Neural cell (in vitro differentiated cells): ENCODE results near the gene ATP9B. TPM values are rescaled to one million over a fixed set of nuclear protein-coding genes. Genes with fewer than 3 reads are reported as not detected.

Source experiments
- H2AFZ ChIP-seq: fragments of 200-600, 300-800 bp; sonication (generic), shearing (Covaris generic); 2 replicates; pipeline ENCODE4 v1.6.0; 2014; ENCODE audit warnings: low read depth, mild to moderate bottlenecking, antibody characterized with exemption, low read length, moderate library complexity
- H3F3A ChIP-seq: fragments of 200-600 bp; shearing (Covaris generic); 2 replicates; pipeline ENCODE4 v1.6.1; 2016; ENCODE audit warnings: mild to moderate bottlenecking, moderate library complexity, mixed read lengths, antibody characterized with exemption, low read length; ENCODE audit not compliant: insufficient read depth, poor library complexity, severe bottlenecking
- H3K27ac ChIP-seq: fragments of 200-600, 300-800 bp; sonication (generic), shearing (Covaris generic); 2 replicates; pipeline ENCODE4 v1.5.1; 2014; ENCODE audit warnings: mild to moderate bottlenecking, low read length, moderate library complexity
- H3K27me3 ChIP-seq: fragments of 300-800, 200-600 bp; sonication (generic), shearing (Covaris generic); 2 replicates; pipeline ENCODE4 v1.6.0; 2014; ENCODE audit warnings: mild to moderate bottlenecking, low read depth, low read length, moderate library complexity; ENCODE audit not compliant: insufficient read depth
- H3K36me3 ChIP-seq: fragments of 300-800, 200-600 bp; sonication (generic), shearing (Covaris generic); 2 replicates; pipeline ENCODE4 v1.5.1; 2014; ENCODE audit warnings: mild to moderate bottlenecking, antibody characterized with exemption, low read length, moderate library complexity; ENCODE audit not compliant: insufficient read depth
- H3K4me2 ChIP-seq: fragments of 300-800, 200-600 bp; sonication (generic), shearing (Covaris generic); 2 replicates; pipeline ENCODE4 v1.6.0; 2014; ENCODE audit warnings: mild to moderate bottlenecking, low read length
- H3K4me3 ChIP-seq: fragments of 300-800, 200-600 bp; sonication (generic), shearing (Covaris generic); 2 replicates; pipeline ENCODE4 v1.5.1; 2014; ENCODE audit warnings: mild to moderate bottlenecking, low read length, moderate library complexity
- H3K79me2 ChIP-seq: fragments of 200-600 bp; shearing (Covaris generic); replicated peaks from 2 replicates; pipeline ENCODE4 v1.6.0; 2014; ENCODE audit warnings: mild to moderate bottlenecking, low read length, moderate library complexity; ENCODE audit not compliant: insufficient read depth
- H3K9ac ChIP-seq: fragments of 300-800, 200-600 bp; sonication (generic), shearing (Covaris generic); 2 replicates; pipeline ENCODE4 v1.6.1; 2016; ENCODE audit warnings: mild to moderate bottlenecking, low read length, mixed read lengths
- H3K9me2 ChIP-seq: fragments of 200-600 bp; shearing (Covaris generic); 2 replicates; pipeline ENCODE4 v1.6.1; 2016; ENCODE audit warnings: mild to moderate bottlenecking, low read length, mixed read lengths; ENCODE audit not compliant: insufficient read depth
- H3K9me3 ChIP-seq: fragments of 200-600, 300-800 bp; sonication (generic), shearing (Covaris generic); 2 replicates; pipeline ENCODE4 v1.6.1; 2016; ENCODE audit warnings: mild to moderate bottlenecking, mixed run types, low read length, moderate library complexity, mixed read lengths
- H4K20me1 ChIP-seq: fragments of 200-600 bp; shearing (Covaris generic); 2 replicates; pipeline ENCODE4 v1.6.1; 2016; ENCODE audit warnings: mild to moderate bottlenecking, mixed run types; ENCODE audit not compliant: insufficient read depth
- CTCF ChIP-seq: fragments of 450-650 bp; IDR thresholded peaks from 2 replicates; pipeline ENCODE4 v1.5.1; 2014; ENCODE audit warnings: antibody characterized with exemption, mild to moderate bottlenecking, moderate library complexity; ENCODE audit not compliant: poor library complexity, severe bottlenecking
- EP300 ChIP-seq: fragments of 450-650 bp; conservative IDR thresholded peaks from 2 replicates; pipeline ENCODE4 v1.6.1; 2014; ENCODE audit warnings: antibody characterized with exemption, mild to moderate bottlenecking, moderate library complexity; ENCODE audit not compliant: poor library complexity, severe bottlenecking
- EZH2 ChIP-seq: fragments of 200-600, 300-800 bp; shearing (Covaris generic), sonication (generic); IDR thresholded peaks from 2 replicates; pipeline ENCODE4 v1.6.1; 2014; ENCODE audit warnings: antibody characterized with exemption, low read length, borderline replicate concordance, mild to moderate bottlenecking; ENCODE audit not compliant: insufficient read depth, poor library complexity, severe bottlenecking
- MXI1 ChIP-seq: fragments of 450-650 bp; conservative IDR thresholded peaks from 2 replicates; pipeline ENCODE4 v1.6.1; 2014; ENCODE audit warnings: antibody characterized with exemption, mild to moderate bottlenecking; ENCODE audit not compliant: poor library complexity, severe bottlenecking
- POLR2AphosphoS5 ChIP-seq: IDR thresholded peaks from 2 replicates; pipeline ENCODE4 v1.6.1; 2012
- RAD21 ChIP-seq: fragments of 450-650 bp; conservative IDR thresholded peaks from 2 replicates; pipeline ENCODE4 v1.6.1; 2014; ENCODE audit warnings: antibody characterized with exemption, mild to moderate bottlenecking, moderate library complexity
- SMC3 ChIP-seq: fragments of 450-650 bp; conservative IDR thresholded peaks from 2 replicates; pipeline ENCODE4 v1.6.1; 2014; ENCODE audit warnings: antibody characterized with exemption, mild to moderate bottlenecking, moderate library complexity; ENCODE audit not compliant: poor library complexity
- TAF1 ChIP-seq: IDR thresholded peaks from 2 replicates; pipeline ENCODE4 v1.6.1; 2012; ENCODE audit warnings: low read depth
- polyA plus RNA-seq: library from polyadenylated mRNA; depleted of rRNA; stranded (reverse); fragments of >200 nt; gene quantifications from 2 replicates; pipeline ENCODE4 v1.2.3, GENCODE V29; 2014
- TF ChIP-seq, protein P1 (sequence below): IDR thresholded peaks from 2 replicates; pipeline ENCODE4 v1.6.1; 2012; ENCODE audit warnings: borderline replicate concordance

ATP9B gene
- polyA plus RNA-seq, 1 donor from 2014 or later = 15.4 TPM

DNA sequence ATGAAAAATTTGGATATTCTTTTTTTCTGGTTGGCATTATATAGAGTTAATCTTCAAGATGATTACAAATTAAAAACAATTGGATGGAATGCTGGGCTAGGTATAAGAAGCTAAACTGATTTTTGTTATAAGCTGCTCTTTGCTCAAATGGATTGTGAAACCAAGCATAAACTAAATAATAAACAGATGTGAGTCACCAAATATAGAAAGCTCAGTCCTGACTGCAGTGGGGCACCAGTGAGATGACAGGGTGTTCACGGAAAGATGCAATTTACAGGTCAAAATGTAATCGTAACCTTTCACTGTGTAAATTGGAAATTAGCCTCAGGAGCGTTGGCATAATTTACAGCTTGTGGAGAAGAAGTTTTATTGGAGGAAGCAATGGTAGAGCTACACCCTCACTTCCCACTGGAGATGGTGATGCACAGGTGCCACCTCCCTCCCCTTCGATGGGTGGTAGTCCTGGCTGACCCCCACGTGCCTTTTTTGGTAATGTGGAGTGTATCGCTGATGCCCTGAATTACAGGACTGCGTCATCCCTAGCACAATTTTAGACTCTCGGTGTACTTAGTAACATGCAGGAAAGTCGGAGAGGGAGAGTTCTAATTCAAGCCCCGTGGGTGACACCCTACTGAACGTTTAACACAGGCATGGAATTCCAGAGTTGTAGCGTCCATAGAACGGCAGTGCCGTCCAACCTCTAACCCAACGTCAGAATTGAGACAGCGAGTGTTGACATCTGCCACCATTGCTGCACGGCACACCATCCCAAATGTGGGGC is 252.6 kb downstream of the ATP9B start:
- no peaks in the 10 kb centered on the region for H4K20me1 ChIP-seq
- TF ChIP-seq CTCF (no peak), EZH2 (no peak), RAD21 (no peak), TAF1 (no peak), MXI1 (no peak), EP300 (no peak), SMC3 (no peak), POLR2AphosphoS5 (no peak)
- TF ChIP-seq, protein P1, sequence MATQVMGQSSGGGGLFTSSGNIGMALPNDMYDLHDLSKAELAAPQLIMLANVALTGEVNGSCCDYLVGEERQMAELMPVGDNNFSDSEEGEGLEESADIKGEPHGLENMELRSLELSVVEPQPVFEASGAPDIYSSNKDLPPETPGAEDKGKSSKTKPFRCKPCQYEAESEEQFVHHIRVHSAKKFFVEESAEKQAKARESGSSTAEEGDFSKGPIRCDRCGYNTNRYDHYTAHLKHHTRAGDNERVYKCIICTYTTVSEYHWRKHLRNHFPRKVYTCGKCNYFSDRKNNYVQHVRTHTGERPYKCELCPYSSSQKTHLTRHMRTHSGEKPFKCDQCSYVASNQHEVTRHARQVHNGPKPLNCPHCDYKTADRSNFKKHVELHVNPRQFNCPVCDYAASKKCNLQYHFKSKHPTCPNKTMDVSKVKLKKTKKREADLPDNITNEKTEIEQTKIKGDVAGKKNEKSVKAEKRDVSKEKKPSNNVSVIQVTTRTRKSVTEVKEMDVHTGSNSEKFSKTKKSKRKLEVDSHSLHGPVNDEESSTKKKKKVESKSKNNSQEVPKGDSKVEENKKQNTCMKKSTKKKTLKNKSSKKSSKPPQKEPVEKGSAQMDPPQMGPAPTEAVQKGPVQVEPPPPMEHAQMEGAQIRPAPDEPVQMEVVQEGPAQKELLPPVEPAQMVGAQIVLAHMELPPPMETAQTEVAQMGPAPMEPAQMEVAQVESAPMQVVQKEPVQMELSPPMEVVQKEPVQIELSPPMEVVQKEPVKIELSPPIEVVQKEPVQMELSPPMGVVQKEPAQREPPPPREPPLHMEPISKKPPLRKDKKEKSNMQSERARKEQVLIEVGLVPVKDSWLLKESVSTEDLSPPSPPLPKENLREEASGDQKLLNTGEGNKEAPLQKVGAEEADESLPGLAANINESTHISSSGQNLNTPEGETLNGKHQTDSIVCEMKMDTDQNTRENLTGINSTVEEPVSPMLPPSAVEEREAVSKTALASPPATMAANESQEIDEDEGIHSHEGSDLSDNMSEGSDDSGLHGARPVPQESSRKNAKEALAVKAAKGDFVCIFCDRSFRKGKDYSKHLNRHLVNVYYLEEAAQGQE = no peak

GRCh38 chr18:79322441-79322840 is 253.2 kb downstream of the ATP9B start:
- Histone ChIP-seq H3K36me3 (no peaks in the 10 kb centered on the region), H3K9ac (no peak overlapping the region), H3K27ac (no peak overlapping the region), H2AFZ (no peak overlapping the region), H3F3A (no peaks in the 10 kb centered on the region), H3K79me2 (no peaks in the 10 kb centered on the region), H3K4me2 (no peak overlapping the region), H3K27me3 (no peaks in the 10 kb centered on the region), H3K9me3 (no peaks in the 10 kb centered on the region), H3K4me3 (no peak overlapping the region), H3K9me2 (no peaks in the 10 kb centered on the region), H4K20me1 (no peaks in the 10 kb centered on the region)
- TF ChIP-seq POLR2AphosphoS5 (no peak), RAD21 (no peak), SMC3 (no peak), EZH2 (no peak), CTCF (no peak)
- TF ChIP-seq, protein P1 = no peak

More for the DNA sequence above, 252.6 kb downstream of the ATP9B start:
- H3K27ac ChIP-seq = no peak overlapping the region
- no peaks in the 10 kb centered on the region for H3K9me2 ChIP-seq
- H3K27me3 ChIP-seq = no peaks in the 10 kb centered on the region
- H3K79me2 ChIP-seq = no peaks in the 10 kb centered on the region
- no peak overlapping the region for H3K4me2 ChIP-seq
- no peak overlapping the region for H3K4me3 ChIP-seq
- H3F3A ChIP-seq = no peaks in the 10 kb centered on the region
- H3K36me3 ChIP-seq = no peaks in the 10 kb centered on the region
- no peak overlapping the region for H3K9ac ChIP-seq
- H3K9me3 ChIP-seq = no peaks in the 10 kb centered on the region
- no peak overlapping the region for H2AFZ ChIP-seq
